ENCODE measurements around the gene TOR4A.

Gene TOR4A

DNA sequence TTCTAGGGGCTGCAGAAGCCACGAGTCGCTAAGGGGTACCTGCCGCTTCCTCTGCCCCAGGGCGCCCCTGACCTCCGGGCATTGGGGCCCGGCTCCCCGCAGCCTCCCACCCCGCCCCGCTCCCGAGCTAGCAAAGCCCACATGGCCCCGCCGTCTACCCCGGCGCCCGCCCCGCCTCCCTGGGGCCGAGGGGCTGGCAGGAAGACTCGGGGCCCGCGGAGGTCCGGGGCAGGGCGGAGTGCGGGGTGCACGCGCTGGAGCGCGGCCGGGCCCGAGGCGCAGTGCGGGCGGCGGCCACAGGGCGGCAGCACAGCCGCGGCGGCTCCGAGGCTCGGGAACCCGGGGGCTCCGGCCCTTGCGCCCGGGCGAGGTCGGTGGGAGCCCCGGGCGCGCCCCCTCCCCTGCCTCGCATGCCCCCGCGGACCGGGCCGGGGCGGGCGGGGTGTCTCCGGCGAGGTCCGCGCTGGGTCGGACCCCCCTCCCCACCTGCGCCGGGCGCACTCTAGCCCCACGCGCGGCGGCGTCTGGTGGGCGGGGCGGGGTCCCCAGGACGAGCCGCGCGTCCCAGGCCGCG is 17.8 kb downstream of the TOR4A start:
- DNase-seq (ENCODE audit: low read depth), result no peak

DNA sequence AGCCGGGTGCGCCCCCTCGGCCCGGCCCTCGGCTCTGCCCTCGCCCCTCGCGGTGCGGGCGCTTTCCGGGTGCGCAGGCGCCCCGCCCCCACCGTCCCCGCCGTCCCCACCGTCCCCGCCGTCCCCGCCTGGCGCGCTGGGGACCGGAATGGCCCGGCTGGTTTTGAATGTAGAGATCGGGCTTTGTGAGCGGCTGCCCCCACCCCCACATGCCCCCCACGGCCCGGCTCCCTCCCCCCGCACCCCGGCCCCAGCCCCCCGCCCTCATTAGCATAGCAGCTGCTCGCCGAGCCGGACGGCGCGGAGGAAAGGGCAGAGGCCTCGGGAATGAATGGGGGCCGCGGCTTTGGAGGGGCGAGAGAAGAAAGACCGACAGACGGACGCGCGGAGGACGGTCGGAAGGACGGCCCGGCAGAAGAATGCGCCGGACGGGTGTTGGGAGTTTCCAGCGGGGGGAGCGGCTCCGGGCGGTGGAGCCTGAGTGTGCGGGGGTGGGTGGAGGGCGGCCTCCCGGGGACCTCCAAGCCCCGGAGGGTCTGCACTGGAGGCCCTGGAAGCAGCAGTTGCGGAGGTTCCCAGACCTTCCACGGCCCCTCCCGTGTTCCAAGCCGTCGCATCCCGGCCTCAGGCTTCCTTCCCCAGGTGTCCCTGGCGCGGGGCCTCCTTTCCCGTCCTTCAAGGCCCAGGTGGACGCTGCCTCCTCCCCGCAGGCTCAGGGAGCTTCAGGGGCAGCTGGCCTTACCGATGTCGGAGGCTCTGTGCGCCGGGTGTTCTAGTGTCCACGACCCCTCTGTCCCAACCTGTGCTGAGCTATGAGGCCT is 18.5 kb downstream of the TOR4A start:
- no peak for DNase-seq (ENCODE audit: low read depth)

DNA sequence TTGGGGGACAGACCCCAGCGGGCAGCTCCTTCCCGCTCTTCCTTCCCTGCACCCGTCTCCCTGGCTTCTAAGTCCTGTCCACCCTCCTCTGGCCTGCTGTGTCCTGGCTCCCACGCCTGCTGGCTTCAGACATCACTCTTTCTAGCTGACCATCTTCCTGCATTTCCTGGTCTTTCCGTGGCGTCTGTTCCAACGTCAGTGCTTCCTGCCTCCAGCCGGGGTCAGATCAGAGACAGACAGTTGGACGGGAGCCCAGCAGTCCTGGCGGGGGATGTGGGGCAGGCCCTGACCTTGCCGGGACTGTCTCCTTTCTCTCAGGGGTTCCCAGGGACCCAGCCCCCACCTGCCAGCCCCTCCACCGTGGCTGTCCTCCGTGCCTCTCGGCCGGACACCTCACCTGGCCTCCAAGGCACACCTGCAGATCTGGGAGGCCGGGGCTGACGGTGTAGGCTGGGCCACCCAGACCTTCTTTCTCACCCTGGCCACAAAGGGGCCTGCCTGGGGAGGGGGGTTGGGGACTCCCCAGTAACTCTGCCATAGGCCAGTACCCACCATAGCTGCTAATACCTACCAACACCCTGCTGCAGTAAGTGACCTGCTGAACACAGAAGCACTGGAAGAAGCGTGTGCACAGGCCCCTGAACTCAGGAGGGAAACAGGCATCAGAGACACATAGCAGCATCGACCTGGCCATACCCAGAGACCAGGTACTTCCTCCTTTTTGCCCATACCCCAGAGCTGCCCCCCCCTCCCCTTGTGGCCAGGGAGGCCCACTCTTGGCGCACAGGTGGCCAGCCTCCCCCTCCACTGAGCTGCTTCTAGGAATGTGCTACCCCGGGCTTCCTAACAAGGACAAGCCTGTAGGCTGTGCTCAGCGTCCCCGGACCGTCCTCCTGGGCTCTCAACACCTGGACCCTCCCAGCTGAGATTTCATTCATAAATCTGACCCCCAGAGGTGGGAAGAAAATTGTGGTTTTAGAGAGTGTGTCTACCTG is 19.4 kb downstream of the TOR4A start:
- no peak for DNase-seq (ENCODE audit: low read depth)

GRCh38 chr9:137297966-137298365 is 20.4 kb downstream of the TOR4A start:
- no peak for DNase-seq (ENCODE audit: low read depth)

DNA sequence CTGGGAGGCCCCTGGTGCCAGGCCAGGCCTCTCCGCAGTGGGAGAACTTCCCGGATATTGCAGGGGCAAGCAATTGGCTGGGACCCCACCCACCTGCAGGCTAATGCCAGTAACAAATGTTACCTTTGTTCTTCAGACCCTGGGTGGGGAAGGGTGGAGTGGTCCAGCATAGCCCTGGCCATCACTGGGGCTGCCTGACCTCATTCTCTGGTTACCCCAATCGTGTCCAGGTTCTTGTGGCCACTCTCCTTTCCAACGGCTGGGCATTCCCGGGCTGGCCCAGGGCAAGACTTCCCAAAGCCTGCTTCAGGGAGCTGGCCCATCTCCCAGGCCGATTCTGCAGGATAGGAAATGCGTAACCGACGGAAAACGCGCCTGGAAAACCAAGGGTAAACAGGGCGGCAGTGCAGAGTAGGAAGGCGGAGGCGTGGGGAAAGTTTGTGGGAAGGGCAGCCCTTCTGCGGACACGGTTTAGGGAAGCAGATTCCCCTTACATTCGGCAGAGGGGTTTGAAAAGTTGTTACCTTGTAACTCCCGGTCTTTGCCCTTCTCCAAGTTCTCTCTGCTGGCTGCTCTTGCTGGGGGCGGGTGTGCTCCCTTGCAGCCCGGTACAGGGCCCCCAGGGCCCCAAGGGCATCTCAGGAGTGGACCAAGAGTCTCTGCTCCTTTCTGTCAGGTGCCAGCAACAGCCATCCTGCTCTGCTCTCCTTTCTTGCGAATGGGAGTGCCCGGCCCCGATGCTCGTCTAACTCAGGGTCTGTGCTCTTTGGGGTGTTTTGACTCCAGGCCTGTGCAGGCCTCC is 21.1 kb downstream of the TOR4A start:
- DNase-seq (ENCODE audit: low read depth), result no peak

DNA sequence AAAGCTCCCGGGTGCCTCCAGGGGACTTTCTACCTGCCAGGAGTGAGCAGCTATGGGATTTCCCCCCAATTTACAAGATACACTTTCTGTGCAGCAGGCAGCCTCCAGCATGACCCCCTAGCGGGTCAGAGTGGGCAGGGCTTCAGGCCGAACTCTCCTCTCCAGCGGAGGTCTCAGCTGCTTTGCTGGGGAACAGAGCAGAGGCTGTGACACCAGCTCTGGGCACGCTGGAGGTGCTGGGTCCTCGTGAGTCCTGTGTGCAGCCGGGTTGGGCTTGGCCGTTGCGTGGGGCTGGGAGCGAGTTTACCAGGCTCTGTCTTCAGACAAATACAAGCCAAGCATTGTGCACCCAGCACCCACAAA is 21.7 kb downstream of the TOR4A start:
- no peak for DNase-seq (ENCODE audit: low read depth)

DNA sequence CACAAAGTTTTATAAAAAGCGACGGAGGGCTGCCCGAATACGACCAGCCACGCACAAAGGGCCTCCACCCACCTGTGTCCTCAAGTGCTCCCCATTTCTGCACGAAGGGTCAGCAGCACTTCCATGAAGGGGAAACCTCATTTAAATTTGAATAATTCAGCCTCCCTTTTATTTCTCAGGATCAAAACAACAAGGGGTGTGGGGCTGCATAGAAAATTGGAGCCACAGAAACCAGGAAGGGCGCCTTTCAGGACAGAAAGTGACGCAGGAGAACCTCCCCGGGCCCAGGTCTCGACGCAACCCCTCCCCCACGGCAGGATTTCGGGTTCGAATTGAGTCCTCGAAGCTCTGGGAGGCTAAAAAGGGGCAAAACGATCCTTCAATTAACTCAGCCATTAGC is 22.4 kb downstream of the TOR4A start:
- DNase-seq (ENCODE audit: low read depth), result no peak

DNA sequence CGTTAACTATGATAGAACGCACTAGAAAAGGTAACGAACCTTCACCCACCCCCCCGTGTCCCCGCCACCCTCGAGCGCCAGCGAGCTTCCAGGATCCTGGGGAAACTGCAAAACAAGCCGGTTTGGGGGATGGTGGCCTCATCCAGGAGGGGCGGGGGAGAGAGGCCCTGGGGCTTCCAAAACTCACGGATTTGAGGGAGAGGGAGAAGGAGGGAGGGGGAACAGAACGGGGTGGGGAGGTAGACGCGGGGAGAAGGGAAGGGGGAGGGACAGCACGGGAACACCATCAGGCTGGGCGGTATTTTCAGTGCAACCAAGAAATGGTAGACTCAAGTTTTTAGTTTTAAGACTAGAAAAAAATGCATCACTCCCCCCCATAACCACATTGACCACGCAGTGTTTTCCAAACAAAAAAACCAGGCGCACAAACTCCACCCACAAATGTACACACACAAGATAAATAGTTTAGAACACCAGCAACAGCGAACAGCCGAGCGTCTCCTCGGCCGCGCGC is 23.1 kb downstream of the TOR4A start:
- DNase-seq (ENCODE audit: low read depth), result no peak

DNA sequence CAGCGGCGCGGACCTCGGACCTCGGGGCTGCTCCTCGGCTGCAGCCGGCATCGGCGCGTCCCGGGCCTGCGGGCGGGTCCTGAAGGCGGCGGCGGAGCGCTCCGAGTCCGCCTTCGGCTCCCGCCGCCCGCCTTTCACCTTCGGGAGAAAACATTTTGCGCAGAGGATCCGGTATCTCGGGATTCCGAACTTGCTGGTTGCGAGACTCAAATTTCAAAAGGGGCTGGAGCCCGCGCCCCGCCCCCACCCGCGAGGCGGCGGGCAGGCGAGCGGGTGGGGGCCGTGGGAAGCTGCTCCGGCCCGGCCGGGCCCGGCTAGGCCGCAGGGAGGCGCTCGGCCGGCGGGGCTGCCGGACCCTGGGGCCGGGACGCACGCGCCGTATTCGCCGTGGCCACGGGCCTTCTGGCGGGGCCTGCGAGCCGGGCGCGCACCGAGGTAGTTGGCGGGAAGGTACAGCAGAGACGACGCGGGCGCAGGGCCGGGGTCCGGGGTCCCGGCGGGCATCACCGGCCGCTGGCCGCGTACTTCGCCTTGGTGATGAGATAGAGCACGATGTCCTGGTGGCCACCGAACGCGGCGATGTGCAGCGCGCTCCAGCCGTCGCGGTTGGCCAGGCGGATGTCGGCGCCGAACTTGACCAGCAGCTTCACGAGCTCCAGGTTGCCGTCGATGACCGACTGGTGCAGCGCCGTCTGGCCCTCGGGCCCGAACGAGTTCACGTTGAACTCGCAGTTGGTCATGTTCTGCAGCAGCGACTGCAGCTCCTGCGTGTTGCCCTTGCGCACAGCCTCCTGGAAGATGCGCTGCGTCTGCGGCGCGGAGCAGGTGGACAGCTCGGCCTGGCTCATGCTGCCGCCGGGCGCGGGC is 23.8 kb downstream of the TOR4A start:
- DNase-seq (ENCODE audit: low read depth), result no peak

DNA sequence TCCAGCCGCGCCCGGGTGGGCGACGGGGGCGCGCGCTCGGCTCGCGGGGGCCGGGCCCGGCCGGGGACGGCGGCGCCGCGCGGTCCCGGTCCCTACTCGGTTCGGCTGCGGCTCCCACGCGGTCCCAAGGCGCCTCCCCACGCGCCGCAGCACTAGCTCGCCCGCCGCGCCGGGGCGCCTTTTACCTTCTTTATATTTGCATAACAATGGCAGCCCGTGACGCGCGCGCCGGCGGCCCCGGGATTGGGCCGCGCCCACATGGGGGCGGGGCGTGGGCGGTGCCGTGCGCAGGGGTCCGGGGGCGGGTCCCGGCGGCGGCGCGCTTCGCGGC is 24.6 kb downstream of the TOR4A start, which contains the start of gene NRARP:
Gene NRARP (minus strand): TSS at position 154 of the 331 bp plus-strand sequence. CDS start 343 bp downstream, outside the sequence.
- peak; percentile 87 for DNase-seq (ENCODE audit: low read depth)

GRCh38 chr9:137302449-137303150 is 25.1 kb downstream of the TOR4A start:
- DNase-seq (ENCODE audit: low read depth), result no peak

DNA sequence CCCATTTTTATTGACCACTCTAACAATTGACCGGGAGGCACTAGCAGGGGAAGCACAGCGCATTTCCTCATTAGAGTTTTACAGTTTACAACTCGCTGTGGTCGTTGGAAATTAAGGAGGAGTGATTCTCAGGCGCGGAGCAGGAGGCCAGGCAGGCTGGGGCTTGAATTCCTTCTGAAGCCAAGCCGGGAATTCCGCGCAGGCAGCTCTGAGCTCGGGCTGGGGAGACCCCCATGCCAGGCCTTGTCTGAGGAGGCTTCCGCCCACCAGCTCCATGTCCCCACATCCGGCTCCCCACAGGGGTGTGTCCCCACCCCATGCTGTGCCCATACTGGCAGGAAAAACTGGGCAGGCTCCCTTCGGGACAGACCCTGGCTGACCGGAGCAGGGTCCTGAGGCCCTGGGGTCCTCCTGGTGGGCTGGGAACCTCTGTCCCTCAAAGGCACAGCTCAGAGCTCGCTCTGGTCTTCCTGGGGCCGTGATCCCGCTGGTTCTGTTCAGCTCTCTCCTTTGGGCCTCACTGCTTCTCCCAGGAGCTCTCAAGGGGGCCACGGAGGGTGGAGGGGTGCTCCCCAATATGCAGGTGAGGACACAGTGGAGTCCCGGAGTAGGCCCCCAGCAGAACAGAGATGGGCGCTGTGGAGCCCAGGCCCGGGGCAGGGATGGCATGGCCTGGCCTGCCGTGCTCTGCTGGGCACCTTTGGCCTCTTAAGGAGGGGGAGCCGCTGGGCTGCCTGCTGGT is 25.8 kb downstream of the TOR4A start:
- no peak for DNase-seq (ENCODE audit: low read depth)

- DNase-seq (ENCODE audit: low read depth), result no peak
These were observed 26.4 kb downstream of the TOR4A start for GRCh38 chr9:137303893-137304382.

DNA sequence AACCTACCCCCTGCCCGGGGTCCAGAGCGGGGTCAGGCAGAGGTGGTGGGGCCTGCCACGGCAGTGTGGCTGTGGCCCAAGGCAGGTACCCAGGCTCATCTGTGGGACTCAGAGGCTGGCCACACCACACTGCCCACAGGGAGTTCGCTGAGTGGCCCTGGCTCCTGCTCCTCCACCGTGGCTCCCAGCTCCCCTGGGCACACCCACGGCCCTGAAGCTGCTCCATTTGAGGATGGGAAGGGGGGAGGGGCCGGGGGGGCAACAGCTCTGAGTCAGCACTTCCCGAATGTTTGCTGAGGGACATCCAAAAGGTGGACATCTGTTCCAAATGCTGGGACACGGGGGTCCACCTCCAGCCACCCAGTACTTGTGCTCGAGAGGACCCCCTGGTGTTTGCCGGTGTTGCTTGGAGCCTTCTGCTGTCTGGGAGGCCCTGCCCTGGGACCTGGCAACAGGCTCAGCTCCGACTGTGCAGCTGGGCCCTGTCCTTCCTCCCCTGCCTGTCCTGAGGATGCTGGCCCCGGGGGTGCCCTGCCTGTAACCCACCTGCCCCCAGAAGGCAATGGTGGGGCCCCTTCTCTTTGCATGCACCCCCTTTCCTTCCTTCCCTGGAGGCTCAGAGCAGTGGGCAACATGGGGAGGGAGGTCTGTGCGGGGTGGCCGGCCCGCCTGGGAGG is 27.0 kb downstream of the TOR4A start:
- DNase-seq (ENCODE audit: low read depth), result no peak

GRCh38 chr9:137305060-137305797 is 27.7 kb downstream of the TOR4A start:
- peak; percentile 26 for DNase-seq (ENCODE audit: low read depth)

DNA sequence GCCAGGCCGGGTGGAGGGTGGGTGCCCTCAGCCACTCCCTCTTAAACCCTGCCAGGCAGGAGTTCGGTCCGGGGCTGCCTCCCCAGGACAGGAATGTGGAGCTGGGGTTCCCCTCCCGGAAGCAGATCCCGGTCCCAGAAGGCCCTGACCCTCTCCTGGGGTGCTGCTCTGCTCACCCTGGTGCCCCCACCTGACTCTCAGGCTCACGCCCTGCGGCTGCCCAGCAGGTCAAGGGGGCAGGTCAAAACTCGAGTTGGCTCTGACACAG is 28.2 kb downstream of the TOR4A start:
- no peak for DNase-seq (ENCODE audit: low read depth)

- no peak for DNase-seq (ENCODE audit: low read depth)
These were observed 28.7 kb downstream of the TOR4A start for GRCh38 chr9:137306066-137306849.

Data from T follicular helper cell (primary cell).